ENCODE results near the gene HID1.

Gene HID1

GRCh38 chr17:75003070-75003956 is 30.8 kb upstream of the HID1 start:
- TF ChIP-seq EZH2 (optimal IDR thresholded peaks at IDR 0.05; ENCODE audit: low read depth, low read length) (no peak), EZH2phosphoT487 (IDR thresholded peaks at IDR 0.05; ENCODE audit: low read length) (no peak)
- no peak overlapping the region for H3K4me2 ChIP-seq (ENCODE audit: low read depth, low read length)
- H3K9me3 ChIP-seq (replicated peaks; ENCODE audit: insufficient read depth, low read length): no peaks in the 10 kb centered on the region
- no peaks in the 10 kb centered on the region for H3F3A ChIP-seq (ENCODE audit: insufficient read depth, low read length)
- no peak overlapping the region for H3K4me3 ChIP-seq (ENCODE audit: low read length)
- no peaks in the 10 kb centered on the region for H3K9me2 ChIP-seq (replicated peaks; ENCODE audit: insufficient read depth, low read length)
- H3K79me2 ChIP-seq (ENCODE audit: low read length): no peaks in the 10 kb centered on the region
- DNase-seq: no peak
- H3K9ac ChIP-seq (ENCODE audit: low read length): no peak overlapping the region
- H2AFZ ChIP-seq (ENCODE audit: low read length): no peak overlapping the region
- peaks cover 65% of the 10 kb centered on the region for H3K27me3 ChIP-seq (replicated peaks; ENCODE audit: insufficient read depth, low read length)
- H3K4me1 ChIP-seq (ENCODE audit: low read length): no peaks in the 10 kb centered on the region
- no peaks in the 10 kb centered on the region for H4K20me1 ChIP-seq (ENCODE audit: insufficient read depth, low read length)
- H3K36me3 ChIP-seq (replicated peaks; ENCODE audit: insufficient read depth, low read length): no peaks in the 10 kb centered on the region
- no peak overlapping the region for H3K27ac ChIP-seq (ENCODE audit: low read length)

GRCh38 chr17:75001915-75002843 is 29.6 kb upstream of the HID1 start:
- no peaks in the 10 kb centered on the region for H3K9me3 ChIP-seq (replicated peaks; ENCODE audit: insufficient read depth, low read length)
- no peak overlapping the region for H2AFZ ChIP-seq (ENCODE audit: low read length)
- no peaks in the 10 kb centered on the region for H3K9me2 ChIP-seq (replicated peaks; ENCODE audit: insufficient read depth, low read length)
- no peak overlapping the region for H3K9ac ChIP-seq (ENCODE audit: low read length)
- H3K27me3 ChIP-seq (replicated peaks; ENCODE audit: insufficient read depth, low read length): peaks cover 54% of the 10 kb centered on the region
- no peak overlapping the region for H3K4me3 ChIP-seq (ENCODE audit: low read length)
- no peaks in the 10 kb centered on the region for H3K36me3 ChIP-seq (replicated peaks; ENCODE audit: insufficient read depth, low read length)
- TF ChIP-seq CTCF (IDR thresholded peaks at IDR 0.05; ENCODE audit: low read length) (no peak), EZH2phosphoT487 (IDR thresholded peaks at IDR 0.05; ENCODE audit: low read length) (no peak), EZH2 (optimal IDR thresholded peaks at IDR 0.05; ENCODE audit: low read depth, low read length) (no peak)
- DNase-seq: no peak
- no peaks in the 10 kb centered on the region for H3K79me2 ChIP-seq (ENCODE audit: low read length)
- H3K27ac ChIP-seq (ENCODE audit: low read length): no peak overlapping the region
- no peaks in the 10 kb centered on the region for H3K4me1 ChIP-seq (ENCODE audit: low read length)
- no peaks in the 10 kb centered on the region for H4K20me1 ChIP-seq (ENCODE audit: insufficient read depth, low read length)
- no peaks in the 10 kb centered on the region for H3F3A ChIP-seq (ENCODE audit: insufficient read depth, low read length)
- no peak overlapping the region for H3K4me2 ChIP-seq (ENCODE audit: low read depth, low read length)

- TF ChIP-seq CTCF (IDR thresholded peaks at IDR 0.05; ENCODE audit: low read length): no peak
- TF ChIP-seq EZH2phosphoT487 (IDR thresholded peaks at IDR 0.05; ENCODE audit: low read length): no peak
- TF ChIP-seq EZH2 (optimal IDR thresholded peaks at IDR 0.05; ENCODE audit: low read depth, low read length): no peak
- no peaks in the 10 kb centered on the region for H3K79me2 ChIP-seq (ENCODE audit: low read length)
- H3K27ac ChIP-seq (ENCODE audit: low read length): no peak overlapping the region
- H3K9ac ChIP-seq (ENCODE audit: low read length): no peak overlapping the region
- H3K9me2 ChIP-seq (replicated peaks; ENCODE audit: insufficient read depth, low read length): no peaks in the 10 kb centered on the region
- H3K4me3 ChIP-seq (ENCODE audit: low read length): no peak overlapping the region
- H3K4me2 ChIP-seq (ENCODE audit: low read depth, low read length): no peak overlapping the region
- peaks cover 28% of the 10 kb centered on the region for H3K27me3 ChIP-seq (replicated peaks; ENCODE audit: insufficient read depth, low read length)
- no peak overlapping the region for H2AFZ ChIP-seq (ENCODE audit: low read length)
- H3F3A ChIP-seq (ENCODE audit: insufficient read depth, low read length): no peaks in the 10 kb centered on the region
- H3K9me3 ChIP-seq (replicated peaks; ENCODE audit: insufficient read depth, low read length): no peaks in the 10 kb centered on the region
- H3K4me1 ChIP-seq (ENCODE audit: low read length): no peaks in the 10 kb centered on the region
- H3K36me3 ChIP-seq (replicated peaks; ENCODE audit: insufficient read depth, low read length): no peaks in the 10 kb centered on the region
- H4K20me1 ChIP-seq (ENCODE audit: insufficient read depth, low read length): no peaks in the 10 kb centered on the region
- no peak for DNase-seq
These were observed 27.0 kb upstream of the HID1 start for GRCh38 chr17:74999523-74999922.
